Measurements from ENCODE around the gene EIF4E.

- no peak for TF ChIP-seq CTCF (IDR thresholded peaks at IDR 0.05)
- no peak for TF ChIP-seq ZFX (IDR thresholded peaks at IDR 0.05; ENCODE audit: borderline replicate concordance)
Measured at GRCh38 chr4:98967786-98968329, 38.9 kb upstream of the EIF4E start.
